Natural killer cell (primary cell): ENCODE measurements around the gene C5orf52. TPM values are rescaled to one million over a fixed set of nuclear protein-coding genes. Genes with fewer than 3 reads are reported as not detected.

ENCODE experiments used
- ATAC-seq, 3 donors: fragments of 150-1000 bp in 2 of 3; fragments of 200-7000 bp in 1 of 3; cut with Tn5 transposase; 1 replicate in 1 of 3; 2 replicates in 2 of 3; pipeline ENCODE4 v1.10.0; 2021; ENCODE audit warnings: mild to moderate bottlenecking in 2 of 3, moderate library complexity in 2 of 3
- DNase-seq, 2 donors: peaks; one replicate each; pipeline versions ENCODE4 v3.0.0 to v3.0.0-alpha.2; 2013 to 2021; ENCODE audit warnings: mixed read lengths in 1 of 2
- H3K27ac ChIP-seq: one replicate; pipeline ENCODE4 v1.5.1; 2013; ENCODE audit warnings: mild to moderate bottlenecking, low read length
- H3K27me3 ChIP-seq: one replicate; pipeline ENCODE4 v1.6.1; 2013; ENCODE audit warnings: low read length; ENCODE audit not compliant: control insufficient read depth, insufficient read depth
- H3K36me3 ChIP-seq: one replicate; pipeline ENCODE4 v1.6.1; 2013; ENCODE audit warnings: low read length; ENCODE audit not compliant: control insufficient read depth, insufficient read depth
- H3K4me1 ChIP-seq: one replicate; pipeline ENCODE4 v1.6.1; 2013; ENCODE audit warnings: low read length; ENCODE audit not compliant: control insufficient read depth, insufficient read depth
- H3K4me3 ChIP-seq: one replicate; pipeline ENCODE4 v1.5.1; 2013; ENCODE audit warnings: low read length
- H3K9me3 ChIP-seq: one replicate; pipeline ENCODE4 v1.6.1; 2013; ENCODE audit warnings: low read length; ENCODE audit not compliant: control insufficient read depth, insufficient read depth
- H3K27ac Mint-ChIP-seq, 2 donors: one replicate each; pipeline ENCODE4 v1.8.0; 2022; ENCODE audit warnings: mild to moderate bottlenecking in 2 of 2, mixed read lengths in 2 of 2, moderate library complexity in 1 of 2
- H3K27me3 Mint-ChIP-seq, 2 donors: one replicate each; pipeline ENCODE4 v1.8.0; 2022; ENCODE audit warnings: low read depth in 2 of 2, mixed read lengths in 2 of 2
- H3K36me3 Mint-ChIP-seq: one replicate; pipeline ENCODE4 v1.8.0; 2022; ENCODE audit warnings: mixed read lengths
- H3K4me1 Mint-ChIP-seq, 2 donors: one replicate each; pipeline ENCODE4 v1.8.0; 2022; ENCODE audit warnings: mixed read lengths in 2 of 2
- H3K4me3 Mint-ChIP-seq: one replicate; pipeline ENCODE4 v1.8.0; 2022; ENCODE audit warnings: mild to moderate bottlenecking, moderate library complexity, mixed read lengths
- H3K9me3 Mint-ChIP-seq, 2 donors: one replicate each; pipeline ENCODE4 v1.8.0; 2022; ENCODE audit warnings: mixed read lengths in 2 of 2
- WGBS: methylation state at CpG from one replicate; pipeline ENCODE4 v1.1.7; 2013; ENCODE audit warnings: missing lambda C conversion rate; ENCODE audit not compliant: insufficient coverage; 5-methylcytosine and 5-hydroxymethylcytosine counted together
- intact Hi-C: fragments of 100-400 bp; cut with micrococcal nuclease; formaldehyde crosslinking; loops from one replicate; pipeline ENCODE4 v1.14.2; 2022
- total RNA-seq, 4 donors: library from RNA; stranded (reverse); fragments of 120-200 nt in 1 of 4; gene quantifications; one replicate each; pipeline versions ENCODE4 v1.2.3 to v1.2.4, GENCODE V29; 2013 to 2022
- TF ChIP-seq, protein P1 (sequence below): fragments of 200-600 bp; IDR thresholded peaks from one replicate; pipeline ENCODE4 v1.8.0; 2022; ENCODE audit warnings: antibody characterized with exemption

The C5orf52 gene
- total RNA-seq, 3 donors from 2014 or later (not counting 1 experiment from before 2014, with no cell fraction given) = not detected

DNA sequence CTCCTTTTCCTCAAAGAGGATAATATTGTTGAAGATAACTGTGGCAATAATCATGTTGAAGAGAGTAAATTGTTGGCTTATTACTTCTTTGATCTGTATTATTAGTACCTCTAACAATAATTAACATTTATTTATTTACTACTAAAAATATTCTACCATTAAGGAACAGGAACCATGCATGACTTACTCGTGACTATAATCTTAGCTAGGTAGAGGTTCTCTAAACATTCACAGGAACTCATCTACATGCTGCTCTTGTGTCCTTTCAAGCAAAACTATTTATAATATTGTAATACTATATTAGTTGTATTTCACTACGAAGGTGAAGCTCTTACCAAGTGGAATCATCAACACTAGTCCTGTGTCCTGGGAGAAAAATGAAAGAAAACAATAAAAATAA lies 22.2 kb upstream of the C5orf52 start:
- peaks cover 11 to 14% of the 10 kb centered on the region in 2 donors for H3K4me1 Mint-ChIP-seq
- no peak overlapping the region for H3K27ac ChIP-seq
- intact Hi-C loops = no loop called here

DNA sequence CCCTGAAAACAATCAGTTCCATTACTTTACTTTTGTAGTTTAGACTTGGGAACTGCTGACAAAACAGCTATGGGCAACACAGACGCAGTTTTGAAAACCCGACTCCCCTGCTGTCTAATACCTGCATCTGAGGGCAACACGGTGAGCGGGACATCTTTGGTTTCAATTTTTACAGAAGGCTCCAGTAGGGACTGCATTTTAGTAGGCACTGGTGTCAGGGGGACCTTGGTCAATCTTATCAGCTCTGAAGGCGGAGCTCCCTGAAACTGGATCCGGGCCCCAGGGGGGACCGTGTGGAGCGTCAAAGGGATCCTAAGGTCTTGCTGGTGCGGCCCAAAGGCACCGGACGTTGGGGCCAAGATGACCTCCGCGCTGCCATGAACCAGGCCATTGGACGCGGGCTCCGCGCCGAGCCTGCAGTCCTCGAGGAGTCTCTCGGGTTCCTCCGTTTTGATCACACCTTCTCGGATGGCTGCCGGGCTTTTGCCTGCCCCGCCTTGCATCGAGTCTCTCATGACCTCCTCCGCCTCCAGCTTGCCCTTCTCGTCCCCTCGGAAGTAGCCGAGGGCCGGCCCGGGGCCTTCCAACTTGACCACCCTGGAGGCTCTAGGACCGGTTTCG lies 20.2 kb upstream of the C5orf52 start:
- DNase-seq (no peak), ATAC-seq (no peak)
- no peaks in the 10 kb centered on the region for H3K36me3 Mint-ChIP-seq
- H3K9me3 ChIP-seq = peaks cover 3% of the 10 kb centered on the region
- WGBS = 93% methylated on average over 33 of the region's 33 CpGs
- peaks cover 6% of the 10 kb centered on the region for H3K4me1 ChIP-seq
- TF ChIP-seq, protein P1, sequence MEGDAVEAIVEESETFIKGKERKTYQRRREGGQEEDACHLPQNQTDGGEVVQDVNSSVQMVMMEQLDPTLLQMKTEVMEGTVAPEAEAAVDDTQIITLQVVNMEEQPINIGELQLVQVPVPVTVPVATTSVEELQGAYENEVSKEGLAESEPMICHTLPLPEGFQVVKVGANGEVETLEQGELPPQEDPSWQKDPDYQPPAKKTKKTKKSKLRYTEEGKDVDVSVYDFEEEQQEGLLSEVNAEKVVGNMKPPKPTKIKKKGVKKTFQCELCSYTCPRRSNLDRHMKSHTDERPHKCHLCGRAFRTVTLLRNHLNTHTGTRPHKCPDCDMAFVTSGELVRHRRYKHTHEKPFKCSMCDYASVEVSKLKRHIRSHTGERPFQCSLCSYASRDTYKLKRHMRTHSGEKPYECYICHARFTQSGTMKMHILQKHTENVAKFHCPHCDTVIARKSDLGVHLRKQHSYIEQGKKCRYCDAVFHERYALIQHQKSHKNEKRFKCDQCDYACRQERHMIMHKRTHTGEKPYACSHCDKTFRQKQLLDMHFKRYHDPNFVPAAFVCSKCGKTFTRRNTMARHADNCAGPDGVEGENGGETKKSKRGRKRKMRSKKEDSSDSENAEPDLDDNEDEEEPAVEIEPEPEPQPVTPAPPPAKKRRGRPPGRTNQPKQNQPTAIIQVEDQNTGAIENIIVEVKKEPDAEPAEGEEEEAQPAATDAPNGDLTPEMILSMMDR = peak; percentile 25
- peaks cover 6% of the 10 kb centered on the region in 2 donors for H3K27me3 Mint-ChIP-seq
- peak overlapping the region in 1 of 2 donors; percentile 76 for H3K27ac Mint-ChIP-seq
- no peaks in the 10 kb centered on the region for H3K36me3 ChIP-seq
- intact Hi-C loops = no loop called here
- no peak overlapping the region for H3K27ac ChIP-seq
- no peak overlapping the region for H3K4me3 ChIP-seq
- H3K9me3 Mint-ChIP-seq = no peaks in the 10 kb centered on the region
- peaks cover 11 to 18% of the 10 kb centered on the region in 2 donors for H3K4me1 Mint-ChIP-seq
- peak overlapping the region; percentile 76 for H3K4me3 Mint-ChIP-seq
- no peaks in the 10 kb centered on the region for H3K27me3 ChIP-seq

More for the DNA sequence above, 22.2 kb upstream of the C5orf52 start:
- ATAC-seq = no peak
- H3K4me3 ChIP-seq = no peak overlapping the region
- no peaks in the 10 kb centered on the region for H3K27me3 ChIP-seq
- no peak for DNase-seq
- H3K4me1 ChIP-seq = peaks cover 6% of the 10 kb centered on the region
- TF ChIP-seq, protein P1 = no peak
- no peak overlapping the region for H3K4me3 Mint-ChIP-seq
- WGBS = 85% methylated on average over 2 of the region's 2 CpGs
- no peaks in the 10 kb centered on the region for H3K36me3 Mint-ChIP-seq
- no peaks in the 10 kb centered on the region for H3K9me3 ChIP-seq
- no peak overlapping the region for H3K27ac Mint-ChIP-seq
- H3K27me3 Mint-ChIP-seq = peaks cover 6% of the 10 kb centered on the region in 2 donors
- H3K36me3 ChIP-seq = no peaks in the 10 kb centered on the region
- no peaks in the 10 kb centered on the region for H3K9me3 Mint-ChIP-seq

DNA sequence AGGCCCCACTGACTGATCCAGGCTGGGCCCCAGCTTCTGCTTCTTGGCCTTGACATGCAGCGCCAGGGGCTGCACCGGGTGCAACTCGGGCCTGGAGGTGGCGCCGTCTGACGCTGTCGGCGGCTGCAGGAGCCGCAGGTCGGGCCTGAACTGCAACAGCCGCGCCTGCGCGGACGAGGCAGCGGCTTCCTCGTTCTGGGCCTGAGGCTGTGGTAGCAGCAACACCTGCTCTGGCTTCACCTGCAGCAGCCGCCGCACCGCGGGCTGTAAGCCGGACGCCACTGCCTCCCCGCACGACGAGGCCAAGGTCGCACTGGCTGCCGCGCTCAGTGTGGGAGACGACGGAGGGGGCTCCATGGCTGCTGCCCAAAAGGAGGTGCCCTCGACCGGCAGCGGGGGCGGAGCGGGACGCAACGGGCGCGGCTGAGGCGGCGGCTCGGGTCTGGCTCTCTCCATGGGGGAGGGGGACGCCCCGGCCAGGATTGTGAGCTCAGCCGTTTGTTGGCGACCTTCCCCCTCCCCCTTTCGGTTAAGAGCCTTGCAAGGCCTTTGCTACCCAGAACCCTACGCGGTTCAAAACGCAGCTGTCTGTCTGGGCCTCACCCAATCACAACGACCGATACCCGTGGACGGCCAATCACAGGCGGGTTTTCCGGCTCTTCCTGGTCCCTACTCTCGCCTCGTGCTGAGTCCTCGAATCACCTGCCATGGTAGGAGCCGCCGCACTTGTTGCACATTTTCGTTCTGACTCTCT lies 19.5 kb upstream of the C5orf52 start:
- H3K27ac ChIP-seq = no peak overlapping the region
- H3K4me1 ChIP-seq = peaks cover 6% of the 10 kb centered on the region
- peak overlapping the region; percentile 27 for H3K4me3 ChIP-seq
- Mint-ChIP-seq H3K36me3 (peaks cover 5% of the 10 kb centered on the region), H3K27me3 (peaks cover 6% of the 10 kb centered on the region in 2 donors), H3K9me3 (no peaks in the 10 kb centered on the region), H3K4me3 (peak overlapping the region; percentile 76), H3K4me1 (peaks cover 11 to 18% of the 10 kb centered on the region in 2 donors), H3K27ac (peak overlapping the region; percentile 22 to 76)
- H3K9me3 ChIP-seq = peaks cover 3% of the 10 kb centered on the region
- no peaks in the 10 kb centered on the region for H3K27me3 ChIP-seq
- TF ChIP-seq, protein P1 = no peak
- DNase-seq (peak; percentile 58 to 90), ATAC-seq (peak; percentile 93 to 99 (median 98))
- H3K36me3 ChIP-seq = no peaks in the 10 kb centered on the region
- intact Hi-C loops = no loop called here
- WGBS = 31% methylated on average over 63 of the region's 63 CpGs
